Endodermal cell (in vitro differentiated cells): ENCODE data around the gene GPR141. TPM values are rescaled to one million over a fixed set of nuclear protein-coding genes. Genes with fewer than 3 reads are reported as not detected.

Source experiments
- DNase-seq: peaks from one replicate; pipeline ENCODE4 v3.0.0-alpha.2; 2017
- H3K27ac ChIP-seq: 2 replicates; pipeline ENCODE4 v1.5.1; 2013; ENCODE audit warnings: mild to moderate bottlenecking, low read depth, low read length, moderate library complexity
- H3K27me3 ChIP-seq: 2 replicates; pipeline ENCODE4 v1.6.1; 2013; ENCODE audit warnings: mild to moderate bottlenecking, low read length, moderate library complexity; ENCODE audit not compliant: insufficient read depth, control insufficient read depth, poor library complexity, severe bottlenecking
- H3K36me3 ChIP-seq: 2 replicates; pipeline ENCODE4 v1.7.0; 2013; ENCODE audit warnings: mild to moderate bottlenecking, low read length, moderate library complexity; ENCODE audit not compliant: control insufficient read depth, insufficient read depth
- H3K4me1 ChIP-seq: one replicate; pipeline ENCODE4 v1.7.0; 2013; ENCODE audit warnings: low read length; ENCODE audit not compliant: control insufficient read depth, insufficient read depth
- H3K4me3 ChIP-seq: 2 replicates; pipeline ENCODE4 v1.5.1; 2013; ENCODE audit warnings: mild to moderate bottlenecking, low read length, moderate library complexity
- H3K9ac ChIP-seq: 2 replicates; pipeline ENCODE4 v1.6.1; 2013; ENCODE audit warnings: mild to moderate bottlenecking, low read length, moderate library complexity; ENCODE audit not compliant: poor library complexity, severe bottlenecking; ENCODE audit errors: extremely low read depth
- H3K9me3 ChIP-seq: 2 replicates; pipeline ENCODE4 v1.6.1; 2013; ENCODE audit warnings: mild to moderate bottlenecking, low read length, moderate library complexity; ENCODE audit not compliant: control insufficient read depth
- H3K27ac Mint-ChIP-seq: 2 replicates; pipeline ENCODE4 v1.8.0; 2020; ENCODE audit warnings: mixed read lengths
- H3K27me3 Mint-ChIP-seq: 2 replicates; pipeline ENCODE4 v1.8.0; 2021; ENCODE audit warnings: mild to moderate bottlenecking, mixed read lengths; ENCODE audit not compliant: insufficient read depth
- H3K36me3 Mint-ChIP-seq: 2 replicates; pipeline ENCODE4 v1.8.0; 2020; ENCODE audit warnings: low read depth, mixed read lengths
- H3K4me1 Mint-ChIP-seq: 2 replicates; pipeline ENCODE4 v1.8.0; 2020; ENCODE audit warnings: mixed read lengths
- H3K4me3 Mint-ChIP-seq: 2 replicates; pipeline ENCODE4 v1.8.0; 2020; ENCODE audit warnings: mild to moderate bottlenecking, moderate library complexity, mixed read lengths
- H3K9me3 Mint-ChIP-seq: 2 replicates; pipeline ENCODE4 v1.8.0; 2020; ENCODE audit warnings: mild to moderate bottlenecking, mixed read lengths
- WGBS, 2 experiments: methylation state at CpG; one replicate each; pipeline versions ENCODE4 v1.1.5 to v1.1.7; 2013; ENCODE audit warnings: missing lambda C conversion rate in 2 of 2, mixed read lengths in 1 of 2; ENCODE audit not compliant: insufficient coverage in 1 of 2, insufficient read length in 1 of 2; 5-methylcytosine and 5-hydroxymethylcytosine counted together
- total RNA-seq, 2 donors: library from RNA; stranded (reverse); fragmentation: NEBNext Ultra II Directional in 1 of 2; extraction: Animal tissue kit (Norgen Biotek cat#: 25700) in 1 of 2; gene quantifications; 2 replicates in 1 of 2; 3 replicates in 1 of 2; pipeline ENCODE4 v1.2.1, GENCODE V29; 2021
- TF ChIP-seq, protein P1 (sequence below): fragments of 200-600 bp; sonication (generic); conservative IDR thresholded peaks from 2 replicates; pipeline ENCODE4 v1.5.0; 2021; ENCODE audit warnings: antibody characterized with exemption, mild to moderate bottlenecking

GPR141 gene
- total RNA-seq, 2 donors from 2014 or later: 1.9 to 3.9 TPM

- WGBS, 2 experiments: 74% methylated on average over 1 of the region's 1 CpG; no CpG with 5 or more reads in 1 of the 2 experiments
- no peak overlapping the region for H3K4me3 Mint-ChIP-seq
These were observed 42.5 kb downstream of the GPR141 start for GRCh38 chr7:37726016-37726415.

DNA sequence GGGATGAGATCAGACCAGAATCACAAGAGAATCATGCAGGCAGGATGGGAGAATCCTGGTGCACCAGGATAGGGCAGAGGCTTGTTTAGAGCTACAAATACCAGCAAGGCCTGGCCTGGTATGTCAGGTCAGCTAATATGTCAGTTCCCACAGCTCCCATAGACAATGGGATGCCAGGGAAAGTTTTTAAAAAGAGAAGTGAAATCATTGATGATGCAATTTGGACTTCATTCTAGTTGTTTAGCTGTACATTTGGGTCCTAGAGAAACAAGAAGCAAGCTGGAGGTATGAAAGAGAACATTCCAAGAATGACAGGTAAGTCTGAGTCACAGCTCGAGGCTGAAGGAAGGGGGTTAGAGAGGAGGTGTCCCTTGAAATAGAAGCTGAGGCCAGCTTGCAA lies 45.2 kb downstream of the GPR141 start:
- Mint-ChIP-seq H3K36me3 (no peaks in the 10 kb centered on the region), H3K4me3 (no peak overlapping the region), H3K27me3 (peaks cover 12% of the 10 kb centered on the region), H3K27ac (no peak overlapping the region), H3K9me3 (no peaks in the 10 kb centered on the region), H3K4me1 (peaks cover 15% of the 10 kb centered on the region)
- WGBS, 2 experiments: 88% methylated on average over 1 of the region's 1 CpG; no CpG with 5 or more reads in 1 of the 2 experiments
- Histone ChIP-seq H3K27ac (no peak overlapping the region), H3K27me3 (peaks cover 54% of the 10 kb centered on the region), H3K9ac (no peak overlapping the region), H3K36me3 (no peaks in the 10 kb centered on the region), H3K9me3 (no peaks in the 10 kb centered on the region), H3K4me3 (no peak overlapping the region), H3K4me1 (no peaks in the 10 kb centered on the region)
- TF ChIP-seq, protein P1, sequence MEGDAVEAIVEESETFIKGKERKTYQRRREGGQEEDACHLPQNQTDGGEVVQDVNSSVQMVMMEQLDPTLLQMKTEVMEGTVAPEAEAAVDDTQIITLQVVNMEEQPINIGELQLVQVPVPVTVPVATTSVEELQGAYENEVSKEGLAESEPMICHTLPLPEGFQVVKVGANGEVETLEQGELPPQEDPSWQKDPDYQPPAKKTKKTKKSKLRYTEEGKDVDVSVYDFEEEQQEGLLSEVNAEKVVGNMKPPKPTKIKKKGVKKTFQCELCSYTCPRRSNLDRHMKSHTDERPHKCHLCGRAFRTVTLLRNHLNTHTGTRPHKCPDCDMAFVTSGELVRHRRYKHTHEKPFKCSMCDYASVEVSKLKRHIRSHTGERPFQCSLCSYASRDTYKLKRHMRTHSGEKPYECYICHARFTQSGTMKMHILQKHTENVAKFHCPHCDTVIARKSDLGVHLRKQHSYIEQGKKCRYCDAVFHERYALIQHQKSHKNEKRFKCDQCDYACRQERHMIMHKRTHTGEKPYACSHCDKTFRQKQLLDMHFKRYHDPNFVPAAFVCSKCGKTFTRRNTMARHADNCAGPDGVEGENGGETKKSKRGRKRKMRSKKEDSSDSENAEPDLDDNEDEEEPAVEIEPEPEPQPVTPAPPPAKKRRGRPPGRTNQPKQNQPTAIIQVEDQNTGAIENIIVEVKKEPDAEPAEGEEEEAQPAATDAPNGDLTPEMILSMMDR: no peak
- DNase-seq: no peak

More at GRCh38 chr7:37726016-37726415, 42.5 kb downstream of the GPR141 start:
- Histone ChIP-seq H3K9me3 (no peaks in the 10 kb centered on the region), H3K4me3 (no peak overlapping the region), H3K9ac (no peak overlapping the region), H3K4me1 (no peaks in the 10 kb centered on the region), H3K27ac (no peak overlapping the region), H3K36me3 (no peaks in the 10 kb centered on the region), H3K27me3 (peaks cover 58% of the 10 kb centered on the region)
- H3K36me3 Mint-ChIP-seq: no peaks in the 10 kb centered on the region
- H3K27me3 Mint-ChIP-seq: peaks cover 12% of the 10 kb centered on the region
- peaks cover 6% of the 10 kb centered on the region for H3K4me1 Mint-ChIP-seq
- H3K9me3 Mint-ChIP-seq: no peaks in the 10 kb centered on the region
- no peak for DNase-seq
- H3K27ac Mint-ChIP-seq: no peak overlapping the region
- TF ChIP-seq, protein P1: no peak

DNA sequence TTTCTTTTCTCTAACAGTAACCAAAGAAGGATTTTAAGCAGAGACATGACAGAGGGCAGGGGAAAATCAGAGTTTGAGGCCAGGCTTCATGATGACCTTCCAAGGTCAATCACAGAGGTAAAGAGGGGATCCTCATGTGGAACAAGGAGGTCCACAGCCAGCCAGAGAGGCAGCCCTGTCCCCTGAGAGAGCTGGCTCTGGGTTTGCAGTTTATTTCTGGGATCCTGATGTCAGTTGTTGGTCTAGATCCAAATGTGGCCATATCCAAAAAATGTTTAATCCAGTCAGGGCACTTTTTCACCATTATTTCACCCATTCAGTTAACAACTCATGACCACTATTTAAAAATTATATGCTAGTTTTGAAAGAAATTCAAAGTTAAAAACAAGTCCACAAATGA lies 45.6 kb downstream of the GPR141 start:
- peaks cover 51% of the 10 kb centered on the region for H3K27me3 ChIP-seq
- no peaks in the 10 kb centered on the region for H3K36me3 ChIP-seq
- no peak overlapping the region for H3K4me3 ChIP-seq
- Mint-ChIP-seq H3K36me3 (no peaks in the 10 kb centered on the region), H3K27ac (no peak overlapping the region), H3K4me3 (no peak overlapping the region), H3K9me3 (no peaks in the 10 kb centered on the region), H3K27me3 (peaks cover 12% of the 10 kb centered on the region), H3K4me1 (peaks cover 15% of the 10 kb centered on the region)
- H3K27ac ChIP-seq: no peak overlapping the region
- TF ChIP-seq, protein P1: no peak
- DNase-seq: no peak
- no peaks in the 10 kb centered on the region for H3K4me1 ChIP-seq
- H3K9me3 ChIP-seq: no peaks in the 10 kb centered on the region
- H3K9ac ChIP-seq: no peak overlapping the region
